ENCODE measurements around the gene RAP1GDS1.

DNA sequence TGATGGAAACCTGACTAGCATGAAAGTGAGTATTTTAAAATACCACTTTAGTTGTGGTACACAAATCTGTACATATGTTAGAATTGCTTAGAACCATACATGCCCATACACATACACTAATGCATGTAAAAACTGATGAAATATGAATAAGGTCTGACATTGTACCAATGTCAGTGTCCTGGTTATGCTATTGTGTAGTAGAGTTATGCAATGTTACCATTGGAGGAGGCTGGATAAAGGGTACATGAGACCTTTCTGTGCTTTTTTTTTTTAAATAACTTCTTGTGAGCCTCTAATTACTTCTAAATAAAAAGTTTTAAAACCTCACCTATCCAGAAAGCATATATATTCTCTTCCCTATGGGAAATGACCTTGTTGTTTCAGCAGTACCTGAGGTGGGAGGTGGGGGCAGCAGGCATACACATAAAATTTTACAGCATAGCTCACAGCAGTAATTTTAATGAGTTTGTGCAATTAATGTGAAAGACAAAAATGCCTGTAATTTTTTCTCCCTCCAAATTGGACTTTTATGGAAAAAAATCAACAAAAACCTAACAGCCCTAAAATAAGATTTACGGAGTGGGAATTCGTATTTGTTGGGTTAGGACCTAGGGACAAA, 97.6 kb downstream of the RAP1GDS1 start:
- TF ChIP-seq, protein P1, sequence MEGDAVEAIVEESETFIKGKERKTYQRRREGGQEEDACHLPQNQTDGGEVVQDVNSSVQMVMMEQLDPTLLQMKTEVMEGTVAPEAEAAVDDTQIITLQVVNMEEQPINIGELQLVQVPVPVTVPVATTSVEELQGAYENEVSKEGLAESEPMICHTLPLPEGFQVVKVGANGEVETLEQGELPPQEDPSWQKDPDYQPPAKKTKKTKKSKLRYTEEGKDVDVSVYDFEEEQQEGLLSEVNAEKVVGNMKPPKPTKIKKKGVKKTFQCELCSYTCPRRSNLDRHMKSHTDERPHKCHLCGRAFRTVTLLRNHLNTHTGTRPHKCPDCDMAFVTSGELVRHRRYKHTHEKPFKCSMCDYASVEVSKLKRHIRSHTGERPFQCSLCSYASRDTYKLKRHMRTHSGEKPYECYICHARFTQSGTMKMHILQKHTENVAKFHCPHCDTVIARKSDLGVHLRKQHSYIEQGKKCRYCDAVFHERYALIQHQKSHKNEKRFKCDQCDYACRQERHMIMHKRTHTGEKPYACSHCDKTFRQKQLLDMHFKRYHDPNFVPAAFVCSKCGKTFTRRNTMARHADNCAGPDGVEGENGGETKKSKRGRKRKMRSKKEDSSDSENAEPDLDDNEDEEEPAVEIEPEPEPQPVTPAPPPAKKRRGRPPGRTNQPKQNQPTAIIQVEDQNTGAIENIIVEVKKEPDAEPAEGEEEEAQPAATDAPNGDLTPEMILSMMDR (IDR thresholded peaks at IDR 0.05) = no peak
- TF ChIP-seq POLR2A (IDR thresholded peaks at IDR 0.05) = no peak
- TF ChIP-seq POLR2AphosphoS5 (IDR thresholded peaks at IDR 0.05) = no peak
- TF ChIP-seq EP300 (IDR thresholded peaks at IDR 0.05) = no peak

Measured in stomach (tissue), 4 donors.